H9 (cell line): Measurements from ENCODE around the gene CEP83. TPM values are rescaled to one million over a fixed set of nuclear protein-coding genes. Genes with fewer than 3 reads are reported as not detected.

Experiments used
- DNase-seq: peaks from one replicate; pipeline ENCODE4 v3.0.0-alpha.2; 2017
- H2AFZ ChIP-seq: one replicate; pipeline ENCODE4 v1.6.1; 2013; ENCODE audit warnings: mild to moderate bottlenecking, low read length, control low read depth, moderate library complexity
- H2AK5ac ChIP-seq: 2 replicates; pipeline ENCODE4 v1.6.1; 2013; ENCODE audit warnings: low read length, control low read depth, mixed read lengths; ENCODE audit not compliant: insufficient read length
- H2BK120ac ChIP-seq: one replicate; pipeline ENCODE4 v1.6.1; 2013; ENCODE audit warnings: low read depth, mild to moderate bottlenecking, low read length, control low read depth, inconsistent platforms; ENCODE audit not compliant: poor library complexity, severe bottlenecking
- H2BK12ac ChIP-seq: 2 replicates; pipeline ENCODE4 v1.6.1; 2013; ENCODE audit warnings: low read length, control low read depth, mixed read lengths, low read depth; ENCODE audit not compliant: insufficient read length
- H2BK15ac ChIP-seq: 2 replicates; pipeline ENCODE4 v1.6.1; 2013; ENCODE audit warnings: low read depth, low read length, control low read depth
- H2BK20ac ChIP-seq: one replicate; pipeline ENCODE4 v1.6.1; 2013; ENCODE audit warnings: low read depth, mild to moderate bottlenecking, low read length, control low read depth, inconsistent platforms; ENCODE audit not compliant: poor library complexity, severe bottlenecking
- H2BK5ac ChIP-seq: 2 replicates; pipeline ENCODE4 v1.6.1; 2013; ENCODE audit warnings: low read length, control low read depth, mixed read lengths; ENCODE audit not compliant: insufficient read length
- H3K14ac ChIP-seq: 2 replicates; pipeline ENCODE4 v1.6.1; 2013; ENCODE audit warnings: low read length, control low read depth; ENCODE audit not compliant: insufficient read depth
- H3K18ac ChIP-seq: 2 replicates; pipeline ENCODE4 v1.6.1; 2013; ENCODE audit warnings: low read depth, mild to moderate bottlenecking, mixed read lengths, low read length, control low read depth; ENCODE audit not compliant: insufficient read length
- H3K23ac ChIP-seq: 2 replicates; pipeline ENCODE4 v1.6.1; 2013; ENCODE audit warnings: low read length, control low read depth, mixed read lengths, low read depth; ENCODE audit not compliant: insufficient read length
- H3K23me2 ChIP-seq: 2 replicates; pipeline ENCODE4 v1.6.1; 2013; ENCODE audit warnings: low read depth, mild to moderate bottlenecking, mixed read lengths, low read length, control low read depth; ENCODE audit not compliant: insufficient read length, poor library complexity, severe bottlenecking
- H3K27ac ChIP-seq: 2 replicates; pipeline ENCODE4 v1.5.1; 2013; ENCODE audit warnings: low read length, control low read depth, mixed read lengths, low read depth; ENCODE audit not compliant: insufficient read length
- H3K27me3 ChIP-seq: 2 replicates; pipeline ENCODE4 v1.6.1; 2013; ENCODE audit warnings: low read length, control low read depth, inconsistent platforms; ENCODE audit not compliant: insufficient read depth
- H3K4ac ChIP-seq: 2 replicates; pipeline ENCODE4 v1.6.1; 2013; ENCODE audit warnings: low read depth, mild to moderate bottlenecking, control low read depth, inconsistent platforms, low read length, moderate library complexity
- H3K4me1 ChIP-seq: 2 replicates; pipeline ENCODE4 v1.6.1; 2013; ENCODE audit warnings: low read length, control low read depth, inconsistent platforms; ENCODE audit not compliant: insufficient read depth
- H3K4me2 ChIP-seq: 2 replicates; pipeline ENCODE4 v1.6.1; 2013; ENCODE audit warnings: low read length, control low read depth, mixed read lengths; ENCODE audit not compliant: insufficient read length, insufficient read depth
- H3K56ac ChIP-seq: 2 replicates; pipeline ENCODE4 v1.6.1; 2013; ENCODE audit warnings: low read depth, mild to moderate bottlenecking, mixed read lengths, low read length, control low read depth; ENCODE audit not compliant: insufficient read length
- H3K79me1 ChIP-seq: 2 replicates; pipeline ENCODE4 v1.6.1; 2013; ENCODE audit warnings: low read depth, mild to moderate bottlenecking, moderate library complexity, low read length, control low read depth, inconsistent platforms; ENCODE audit not compliant: insufficient read depth, poor library complexity, severe bottlenecking
- H3K79me2 ChIP-seq: 2 replicates; pipeline ENCODE4 v1.6.1; 2013; ENCODE audit warnings: low read length, control low read depth, inconsistent platforms; ENCODE audit not compliant: insufficient read depth
- H3K9ac ChIP-seq: 2 replicates; pipeline ENCODE4 v1.6.1; 2013; ENCODE audit warnings: low read length, control low read depth, mixed read lengths; ENCODE audit not compliant: insufficient read length; ENCODE audit errors: extremely low read depth
- H3K9me3 ChIP-seq: one replicate; pipeline ENCODE4 v1.6.1; 2013; ENCODE audit warnings: low read depth, low read length, inconsistent platforms; ENCODE audit not compliant: control insufficient read depth
- H3T11ph ChIP-seq: one replicate; pipeline ENCODE4 v1.6.1; 2013; ENCODE audit warnings: mild to moderate bottlenecking, low read length, control low read depth, inconsistent platforms
- H4K20me1 ChIP-seq: one replicate; pipeline ENCODE4 v1.6.1; 2013; ENCODE audit not compliant: control insufficient read depth, insufficient read length, insufficient read depth
- H4K5ac ChIP-seq: 2 replicates; pipeline ENCODE4 v1.6.1; 2013; ENCODE audit warnings: low read depth, mild to moderate bottlenecking, mixed read lengths, low read length, control low read depth; ENCODE audit not compliant: insufficient read length
- H4K8ac ChIP-seq: replicated peaks from 2 replicates; pipeline ENCODE4 v1.6.1; 2013; ENCODE audit warnings: low read length, control low read depth, mixed read lengths, low read depth; ENCODE audit not compliant: insufficient read length
- H4K91ac ChIP-seq: 2 replicates; pipeline ENCODE4 v1.6.1; 2013; ENCODE audit warnings: low read depth, mild to moderate bottlenecking, moderate library complexity, mixed read lengths, low read length, control low read depth; ENCODE audit not compliant: insufficient read length
- H3K27ac Mint-ChIP-seq, 3 experiments: 2 replicates in 2 of 3; 3 replicates in 1 of 3; pipeline ENCODE4 v1.8.0; 2020 to 2021; ENCODE audit warnings: mixed read lengths in 3 of 3, mild to moderate bottlenecking in 1 of 3, moderate library complexity in 1 of 3
- H3K27me3 Mint-ChIP-seq: 2 replicates; pipeline ENCODE4 v1.8.0; 2021; ENCODE audit warnings: low read depth, mild to moderate bottlenecking, moderate library complexity, mixed read lengths
- H3K36me3 Mint-ChIP-seq, 3 experiments: 2 replicates in 2 of 3; 3 replicates in 1 of 3; pipeline ENCODE4 v1.8.0; 2020 to 2021; ENCODE audit warnings: low read depth in 3 of 3, mixed read lengths in 3 of 3; ENCODE audit not compliant: insufficient read depth in 1 of 3
- H3K4me1 Mint-ChIP-seq, 2 experiments: 2 replicates each; pipeline ENCODE4 v1.8.0; 2020; ENCODE audit warnings: mixed read lengths in 2 of 2
- H3K4me3 Mint-ChIP-seq, 2 experiments: 2 replicates in 1 of 2; 3 replicates in 1 of 2; pipeline ENCODE4 v1.8.0; 2020 to 2021; ENCODE audit warnings: mild to moderate bottlenecking in 2 of 2, mixed read lengths in 2 of 2, moderate library complexity in 1 of 2
- H3K9me3 Mint-ChIP-seq, 2 experiments: 2 replicates in 1 of 2; 3 replicates in 1 of 2; pipeline ENCODE4 v1.8.0; 2020; ENCODE audit warnings: mild to moderate bottlenecking in 2 of 2, mixed read lengths in 2 of 2, moderate library complexity in 1 of 2
- WGBS: extraction: QIAGEN DNeasy Blood & Tissue Kit; methylation state at CpG from one replicate; pipeline ENCODE4 v1.1.7; 2013; ENCODE audit warnings: missing lambda C conversion rate, low lambda C conversion rate, mixed read lengths; ENCODE audit not compliant: insufficient read length; ENCODE audit errors: extremely low coverage; 5-methylcytosine and 5-hydroxymethylcytosine counted together
- total RNA-seq: library from RNA; stranded (reverse); gene quantifications from 2 replicates; pipeline ENCODE4 v1.2.1, GENCODE V29; 2021
- TF ChIP-seq, protein P1 (sequence below): fragments of 200-600 bp; sonication (generic); conservative IDR thresholded peaks from 3 replicates; pipeline ENCODE4 v1.8.0; 2021; ENCODE audit warnings: antibody characterized with exemption, mild to moderate bottlenecking

The CEP83 gene
- total RNA-seq, 1 experiment from 2014 or later: 26.5 TPM

DNA sequence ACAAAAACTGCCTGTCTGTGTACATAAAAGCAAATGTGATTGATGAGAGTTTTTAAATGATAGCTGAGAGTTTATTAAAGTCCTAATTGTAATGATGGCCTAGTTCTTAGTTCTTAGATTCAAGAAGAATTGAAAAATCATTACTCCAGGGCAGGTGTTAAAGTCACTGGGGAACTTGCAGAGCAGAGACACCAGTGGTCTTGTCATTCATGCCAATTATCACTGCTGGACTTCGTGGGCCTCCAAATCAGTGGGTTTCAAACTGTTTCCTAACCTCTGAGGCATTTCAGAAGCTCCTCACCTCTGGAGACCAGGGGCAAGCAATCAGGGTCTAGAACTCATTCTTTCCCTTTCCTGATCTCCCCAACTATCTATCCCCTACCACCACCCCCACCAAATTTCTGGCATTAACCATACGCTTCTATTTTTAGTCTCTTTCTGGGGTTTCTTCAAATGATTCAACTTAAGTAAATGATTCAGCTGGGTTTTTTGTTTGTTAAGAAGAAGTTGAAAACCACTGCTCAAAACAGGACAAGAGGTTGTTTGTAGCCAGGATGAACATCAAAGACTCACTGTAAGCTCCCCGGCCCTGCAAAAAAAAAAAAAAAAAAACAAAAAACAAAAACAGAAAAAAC is 80.1 kb downstream of the CEP83 start:
- peak overlapping the region in 2 of 3 experiments; percentile 16 to 31; a peak in 2 of 7 replicates for H3K27ac Mint-ChIP-seq
- Histone ChIP-seq H2BK20ac (no peak overlapping the region), H3K56ac (no peak overlapping the region), H4K91ac (no peak overlapping the region), H3T11ph (no peak overlapping the region), H3K4ac (no peak overlapping the region), H3K27me3 (no peaks in the 10 kb centered on the region), H3K4me2 (no peak overlapping the region), H4K20me1 (no peaks in the 10 kb centered on the region), H2BK12ac (no peak overlapping the region), H3K9ac (no peak overlapping the region), H2AK5ac (no peak overlapping the region), H3K14ac (no peak overlapping the region), H3K9me3 (no peaks in the 10 kb centered on the region), H3K79me2 (no peaks in the 10 kb centered on the region), H3K27ac (no peak overlapping the region), H4K8ac (no peak overlapping the region), H3K18ac (no peak overlapping the region), H4K5ac (no peak overlapping the region), H2BK120ac (no peak overlapping the region), H3K23me2 (no peaks in the 10 kb centered on the region), H3K4me1 (no peaks in the 10 kb centered on the region), H2BK5ac (no peak overlapping the region), H3K23ac (no peak overlapping the region), H2AFZ (no peak overlapping the region), H2BK15ac (no peak overlapping the region), H3K79me1 (no peaks in the 10 kb centered on the region)
- no peak for DNase-seq
- peaks cover 1 to 10% (median 8%) of the 10 kb centered on the region in 3 experiments; a peak in 5 of 7 replicates for H3K36me3 Mint-ChIP-seq
- TF ChIP-seq, protein P1, sequence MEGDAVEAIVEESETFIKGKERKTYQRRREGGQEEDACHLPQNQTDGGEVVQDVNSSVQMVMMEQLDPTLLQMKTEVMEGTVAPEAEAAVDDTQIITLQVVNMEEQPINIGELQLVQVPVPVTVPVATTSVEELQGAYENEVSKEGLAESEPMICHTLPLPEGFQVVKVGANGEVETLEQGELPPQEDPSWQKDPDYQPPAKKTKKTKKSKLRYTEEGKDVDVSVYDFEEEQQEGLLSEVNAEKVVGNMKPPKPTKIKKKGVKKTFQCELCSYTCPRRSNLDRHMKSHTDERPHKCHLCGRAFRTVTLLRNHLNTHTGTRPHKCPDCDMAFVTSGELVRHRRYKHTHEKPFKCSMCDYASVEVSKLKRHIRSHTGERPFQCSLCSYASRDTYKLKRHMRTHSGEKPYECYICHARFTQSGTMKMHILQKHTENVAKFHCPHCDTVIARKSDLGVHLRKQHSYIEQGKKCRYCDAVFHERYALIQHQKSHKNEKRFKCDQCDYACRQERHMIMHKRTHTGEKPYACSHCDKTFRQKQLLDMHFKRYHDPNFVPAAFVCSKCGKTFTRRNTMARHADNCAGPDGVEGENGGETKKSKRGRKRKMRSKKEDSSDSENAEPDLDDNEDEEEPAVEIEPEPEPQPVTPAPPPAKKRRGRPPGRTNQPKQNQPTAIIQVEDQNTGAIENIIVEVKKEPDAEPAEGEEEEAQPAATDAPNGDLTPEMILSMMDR: no peak
- WGBS: no CpG with 5 or more reads among the region's 3 CpGs
- H3K4me3 Mint-ChIP-seq: no peak overlapping the region
- no peaks in the 10 kb centered on the region for H3K4me1 Mint-ChIP-seq
- H3K9me3 Mint-ChIP-seq: peaks cover 2% of the 10 kb centered on the region in 2 experiments; a peak in 2 of 5 replicates
- no peaks in the 10 kb centered on the region for H3K27me3 Mint-ChIP-seq
